HCT116 (cell line): ENCODE results near the gene KLHL18.

Experiments used
- CTCF ChIP-seq, 3 experiments: fragments of 200-600 bp in 1 of 3; sonication (generic) in 1 of 3; IDR thresholded peaks in 2 of 3; conservative IDR thresholded peaks in 1 of 3; 2 replicates each; pipeline ENCODE4 v1.5.1; 2012 to 2017; ENCODE audit warnings: low read depth in 2 of 3, low read length in 2 of 3, antibody characterized with exemption in 1 of 3, borderline replicate concordance in 1 of 3, control low read depth in 1 of 3, mild to moderate bottlenecking in 1 of 3, mixed read lengths in 1 of 3, mixed run types in 1 of 3, moderate library complexity in 1 of 3; ENCODE audit not compliant: insufficient read depth in 1 of 3
- JUND ChIP-seq: IDR thresholded peaks from 2 replicates; pipeline ENCODE4 v1.6.1; 2012
- POLR2A ChIP-seq: IDR thresholded peaks from 2 replicates; pipeline ENCODE4 v1.7.0; 2011; ENCODE audit warnings: borderline replicate concordance; ENCODE audit not compliant: insufficient read depth, insufficient read length; ENCODE audit errors: extremely low read depth
- TCF7L2 ChIP-seq: IDR thresholded peaks from 2 replicates; pipeline ENCODE4 v1.7.0; 2011; ENCODE audit warnings: borderline replicate concordance, inconsistent platforms; ENCODE audit not compliant: insufficient read depth, insufficient read length; ENCODE audit errors: extremely low read depth

GRCh38 chr3:47362701-47363100 is 80.0 kb downstream of the KLHL18 start:
- TF ChIP-seq TCF7L2: no peak
- TF ChIP-seq POLR2A: no peak
- TF ChIP-seq CTCF (IDR thresholded peaks at IDR 0.05 in 2 of 3, conservative IDR thresholded peaks at IDR 0.05 in 1 of 3; ENCODE audit: borderline replicate concordance in 1 of 3, insufficient read depth in 1 of 3, low read depth in 2 of 3, low read length in 2 of 3): no peak
- no peak for TF ChIP-seq JUND
